Posterior vena cava (tissue), 2 donors: Measurements from ENCODE around the gene ARL4C. TPM values are rescaled to one million over a fixed set of nuclear protein-coding genes. Genes with fewer than 3 reads are reported as not detected.
"Not testable (repeated sequence)": the region's sequence is repeated elsewhere in the genome, so short reads cannot be mapped to it uniquely, and the experiment has no call there.

Experiments
- DNase-seq: peaks from one replicate; pipeline ENCODE4 v3.0.0-alpha.2; 2020; ENCODE audit warnings: low spot score
- intact Hi-C, 2 donors: fragments of 100-400 bp; cut with DNase I; formaldehyde crosslinking; loops; one replicate each; pipeline versions ENCODE4 v1.14.1 to v1.14.2; 2022 to 2023
- total RNA-seq, 2 donors: library from RNA; stranded (reverse); fragmentation: NEBNext Ultra II Directional; extraction: Animal tissue kit (Norgen Biotek cat#: 25700); gene quantifications; one replicate each; pipeline ENCODE4 v1.2.1, GENCODE V29; 2021
- donor health status: DM: yes; HTN: yes; CAD: no.
- donor health status: DM: yes; HTN: yes; CAD: no.

The ARL4C gene
- total RNA-seq, 2 donors from 2014 or later = 12.5 to 13.0 TPM

DNA sequence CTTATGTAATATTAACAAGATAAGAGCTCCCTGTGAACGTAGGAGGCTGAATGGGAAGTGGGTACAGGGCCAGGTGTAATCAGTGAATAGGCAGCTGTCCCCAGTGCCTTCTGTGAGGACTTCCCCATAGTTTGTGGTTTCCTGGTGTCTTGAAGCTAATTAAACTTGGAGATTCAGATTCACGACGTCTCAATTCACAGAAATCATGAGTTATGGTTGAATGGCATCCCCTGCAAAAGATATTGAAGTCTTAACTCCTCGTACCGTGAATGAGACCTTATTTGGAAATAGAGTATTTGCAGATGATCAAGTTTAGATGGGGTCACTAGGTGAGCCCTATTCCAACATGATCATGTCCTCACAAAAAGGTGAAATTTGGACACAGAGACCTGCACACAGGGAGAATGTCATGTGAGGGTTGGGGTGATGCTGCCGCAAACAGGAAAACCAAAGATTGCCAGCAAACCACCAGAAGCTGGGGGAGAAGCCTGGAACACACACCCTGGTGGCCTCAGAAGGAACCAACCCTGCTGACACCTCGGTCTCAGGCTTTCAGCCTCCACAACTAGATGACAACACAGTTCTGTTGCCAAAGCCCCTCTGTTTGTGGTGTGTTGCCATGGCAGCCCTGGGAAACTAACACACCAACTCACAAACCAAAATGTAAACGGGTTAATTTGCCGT, 13.2 kb downstream of the ARL4C start:
- DNase-seq = no peak
- intact Hi-C loops = no loop called here

DNA sequence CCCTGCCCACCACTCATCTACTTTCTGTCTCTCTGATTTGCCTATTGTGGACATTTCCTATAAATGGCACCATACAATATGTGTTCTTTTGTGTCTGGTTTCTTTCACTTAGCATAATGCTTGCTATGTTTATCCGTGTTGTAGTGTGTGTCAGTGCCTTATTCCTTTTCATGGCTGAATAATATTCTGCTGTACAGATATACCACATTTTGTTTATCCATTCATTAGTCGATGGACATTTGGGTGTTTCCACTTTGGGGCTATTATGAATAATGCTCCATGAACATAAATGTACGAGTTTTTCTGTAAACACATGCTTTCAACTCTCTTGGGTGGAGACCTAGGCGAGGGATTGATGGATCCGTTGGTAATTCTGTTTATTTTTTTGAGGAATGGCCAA, 15.6 kb downstream of the ARL4C start:
- intact Hi-C loops = no loop called here
- DNase-seq = no peak

DNA sequence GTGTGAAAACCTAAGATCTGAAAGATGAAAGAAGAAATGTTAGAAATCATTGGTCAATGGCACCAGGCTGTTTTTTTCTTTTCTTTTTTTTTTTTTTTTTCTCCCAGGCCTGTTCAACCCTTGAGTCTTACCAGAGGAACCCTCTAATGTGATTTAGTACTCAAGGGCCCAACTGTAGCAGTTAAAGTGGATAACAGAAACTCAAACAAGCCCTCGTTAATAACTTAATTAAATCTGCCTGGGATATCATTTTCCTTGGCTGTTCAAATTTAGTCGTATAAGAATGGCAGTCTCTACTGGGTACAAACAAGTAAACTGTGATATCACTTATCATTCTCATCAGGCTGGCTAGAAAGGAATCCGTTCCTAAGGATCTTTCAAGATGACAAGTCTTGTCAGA, 16.5 kb downstream of the ARL4C start:
- no peak for DNase-seq
- intact Hi-C loops = no loop called here

DNA sequence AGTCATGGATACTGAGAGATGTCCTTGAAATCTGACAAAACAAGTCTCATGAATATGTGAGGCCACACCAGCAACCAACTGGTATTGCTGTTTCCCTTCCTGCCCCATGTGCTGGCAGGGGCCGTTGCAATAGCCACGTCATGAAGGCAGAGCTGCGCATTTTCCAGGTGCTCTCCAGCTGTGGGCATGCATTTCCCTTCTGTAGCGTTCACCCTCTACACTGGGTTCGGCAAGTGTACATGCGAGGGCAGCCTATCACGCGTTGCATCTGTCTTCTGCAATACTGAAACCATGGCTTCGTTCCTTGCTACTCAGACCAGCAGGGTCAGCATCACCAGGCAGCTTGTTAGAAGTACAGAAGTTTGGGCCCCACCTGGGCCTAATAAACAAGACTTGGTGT, 17.4 kb downstream of the ARL4C start:
- no peak for DNase-seq
- intact Hi-C loops = no loop called here

DNA sequence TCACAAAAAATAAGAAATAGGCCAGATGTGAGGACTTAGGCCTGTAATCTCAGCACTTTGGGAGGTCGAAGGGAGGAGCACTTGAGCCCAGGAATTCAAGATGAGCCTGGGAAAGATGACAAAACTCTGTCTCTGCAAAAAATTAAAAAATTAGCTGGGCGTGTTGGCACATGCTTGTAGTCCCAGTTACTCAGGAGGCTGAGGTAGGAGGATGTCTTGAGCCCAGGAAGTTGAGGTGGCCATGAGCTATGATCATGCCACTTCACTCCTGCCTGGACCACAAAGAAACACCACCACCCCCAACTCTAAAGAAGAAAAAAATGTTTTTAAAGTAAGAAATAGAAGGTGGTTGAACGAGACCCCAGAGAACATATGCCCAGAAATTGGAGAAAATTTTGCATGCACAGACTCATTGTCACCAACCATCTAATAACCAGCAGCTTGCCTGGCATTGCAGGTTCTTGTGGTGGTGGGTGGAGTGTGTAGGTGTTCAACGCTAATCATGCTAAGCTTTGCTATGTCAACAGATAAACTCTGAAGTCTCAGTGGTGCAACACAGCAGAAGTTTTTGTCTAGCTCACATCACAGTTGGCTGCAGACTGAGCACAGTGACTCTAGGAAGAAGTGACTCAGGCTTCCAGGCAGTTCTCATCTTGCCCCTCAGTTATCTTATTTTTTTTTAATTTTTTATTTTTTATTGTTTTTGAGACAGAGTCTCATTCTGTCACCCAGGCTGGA, 18.6 kb downstream of the ARL4C start:
- DNase-seq = no peak
- intact Hi-C loops = no loop called here

DNA sequence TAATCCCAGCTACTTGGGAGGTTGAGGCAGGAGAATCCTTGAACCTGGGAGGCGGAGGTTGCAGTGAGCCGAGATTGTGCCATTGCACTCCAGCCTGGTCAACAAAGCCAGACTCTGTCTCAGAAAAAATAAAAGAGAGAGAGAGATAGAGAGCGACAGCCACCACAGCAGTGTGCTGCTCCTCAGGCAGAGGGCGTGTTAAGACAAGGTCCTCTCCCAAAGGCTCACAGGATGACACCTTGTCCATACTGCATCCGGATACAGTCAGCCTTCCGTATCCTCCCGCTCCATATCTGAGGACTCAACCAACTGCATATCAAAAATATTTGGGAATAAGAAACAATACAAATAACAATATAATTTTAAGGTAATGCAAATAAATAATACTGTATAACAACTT, 20.1 kb downstream of the ARL4C start:
- DNase-seq = no peak
- intact Hi-C loops = no loop called here

DNA sequence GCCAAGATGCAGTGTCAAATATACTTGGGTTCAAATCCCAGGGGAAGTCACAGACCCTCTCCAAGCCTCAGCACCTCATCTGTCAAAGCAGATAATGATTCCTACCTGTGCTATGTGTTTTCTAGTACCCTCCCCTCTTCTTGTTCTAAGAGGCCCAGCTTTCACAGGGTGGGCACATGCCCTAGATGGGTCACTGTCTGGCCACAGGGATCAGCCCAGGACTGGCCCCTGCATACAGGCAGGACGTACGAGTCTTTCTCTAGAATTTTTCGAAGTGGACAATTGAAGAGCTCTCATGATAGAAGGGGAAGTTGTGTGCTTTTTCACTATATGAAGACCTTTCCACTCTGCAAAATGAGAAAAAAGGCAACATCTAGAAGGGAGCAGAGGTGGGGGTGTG, 22.2 kb downstream of the ARL4C start:
- no peak for DNase-seq
- intact Hi-C loops = no loop called here

DNA sequence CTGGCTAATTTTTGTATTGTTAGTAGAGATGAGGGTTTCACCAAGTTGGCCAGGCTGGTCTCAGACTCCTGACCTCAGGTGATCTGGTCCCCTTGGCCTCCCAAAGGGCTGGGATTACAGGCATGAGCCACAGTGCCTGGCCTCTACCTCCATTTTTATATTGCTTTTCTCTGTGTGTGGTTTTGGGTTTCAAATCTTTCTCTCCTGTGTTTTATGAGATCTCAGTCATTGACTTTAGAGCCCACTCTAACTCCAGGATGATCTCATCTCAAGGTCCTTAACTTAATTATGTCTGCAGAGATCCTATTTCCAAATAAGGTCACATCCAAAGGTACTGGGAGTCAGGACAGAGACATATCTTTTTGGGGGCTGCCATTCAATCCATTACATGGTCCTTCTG, 24.7 kb downstream of the ARL4C start:
- intact Hi-C loops = no loop called here
- no peak for DNase-seq

DNA sequence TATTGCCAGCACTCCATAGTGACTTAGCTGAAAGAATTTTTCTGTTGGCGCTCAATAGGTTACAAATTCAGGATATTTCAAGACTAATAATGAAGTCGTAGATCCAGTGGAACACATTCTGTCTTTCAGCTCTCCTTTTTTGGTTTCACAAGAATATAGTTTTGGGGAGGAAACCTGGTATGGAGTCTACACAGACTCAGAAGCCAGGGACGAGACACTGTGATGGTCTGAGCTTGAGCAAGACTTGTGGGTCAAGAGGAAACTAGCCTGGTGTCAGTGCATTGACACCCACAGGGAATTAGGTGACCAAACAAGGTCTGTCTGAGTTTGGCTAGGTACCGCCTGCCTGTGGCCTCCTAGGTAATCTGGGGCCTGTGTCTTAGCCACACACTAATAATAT, 26.9 kb downstream of the ARL4C start:
- no peak for DNase-seq
- intact Hi-C loops = no loop called here

DNA sequence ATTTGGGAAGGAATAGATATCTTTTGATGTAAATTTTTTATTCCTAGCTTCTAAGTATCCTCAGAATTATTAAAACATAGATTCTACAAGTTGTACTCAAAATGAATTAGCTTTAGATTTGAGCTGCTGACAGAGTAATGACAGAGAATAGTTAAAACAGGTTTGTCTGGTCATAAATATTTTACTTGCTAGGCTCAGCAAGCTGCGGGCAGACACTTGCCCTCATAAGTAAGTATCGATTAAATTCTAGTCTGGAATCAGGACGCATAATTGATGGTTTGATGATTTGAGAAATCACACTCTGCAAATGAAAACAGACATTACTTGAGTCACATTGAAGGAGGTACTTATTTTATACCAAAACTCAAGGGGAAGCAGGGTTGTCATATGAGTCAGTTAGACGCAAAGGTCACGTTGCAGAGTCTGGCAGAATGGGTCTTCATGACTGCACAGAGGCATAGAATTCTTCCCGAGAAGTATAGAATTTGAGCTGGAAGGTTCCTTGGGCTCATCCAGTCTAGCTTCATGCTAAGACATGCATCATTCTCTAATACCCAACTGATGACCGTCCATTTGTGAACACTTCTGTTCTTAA, 27.5 kb downstream of the ARL4C start:
- intact Hi-C loops = no loop called here
- no peak for DNase-seq

DNA sequence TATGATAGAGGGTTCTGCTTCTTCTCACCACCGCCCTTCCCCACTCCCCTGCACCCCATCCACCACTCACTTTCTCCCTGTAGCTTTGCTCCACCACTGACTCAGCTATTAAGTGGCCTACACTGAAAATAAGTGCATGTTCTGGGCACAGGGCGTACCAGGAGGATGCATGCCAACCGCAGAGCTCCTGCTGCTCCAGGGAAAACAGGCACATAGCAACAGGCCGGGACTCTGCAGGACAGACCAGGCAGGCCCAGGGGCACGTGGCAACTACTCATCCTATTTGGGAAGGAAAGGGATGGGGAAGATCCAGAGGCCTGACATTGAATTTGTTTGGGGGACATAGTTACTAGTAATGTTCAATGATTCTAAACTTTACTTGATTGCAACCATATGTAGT, 28.4 kb downstream of the ARL4C start:
- intact Hi-C loops = no loop called here
- DNase-seq = no peak

DNA sequence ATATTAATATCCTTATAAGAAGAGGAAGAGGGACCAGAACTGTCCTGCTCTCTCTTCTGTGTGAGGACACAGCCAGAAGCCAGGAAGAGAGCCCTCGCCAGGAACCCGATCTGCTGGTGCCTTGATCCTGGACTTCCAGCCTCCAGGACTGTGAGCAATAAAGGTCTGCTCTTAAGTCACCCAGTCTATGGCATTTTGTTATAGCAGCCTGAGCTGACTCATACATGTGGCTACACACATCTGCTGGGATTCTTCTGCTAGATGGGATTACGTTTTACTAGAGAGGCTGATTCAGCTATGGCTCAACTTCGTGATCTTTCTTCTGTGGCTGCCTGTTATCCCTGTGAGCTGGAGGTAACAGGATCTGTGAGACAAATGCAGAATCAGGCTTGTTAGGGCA, 29.6 kb downstream of the ARL4C start:
- no peak for DNase-seq
- intact Hi-C loops = no loop called here

DNA sequence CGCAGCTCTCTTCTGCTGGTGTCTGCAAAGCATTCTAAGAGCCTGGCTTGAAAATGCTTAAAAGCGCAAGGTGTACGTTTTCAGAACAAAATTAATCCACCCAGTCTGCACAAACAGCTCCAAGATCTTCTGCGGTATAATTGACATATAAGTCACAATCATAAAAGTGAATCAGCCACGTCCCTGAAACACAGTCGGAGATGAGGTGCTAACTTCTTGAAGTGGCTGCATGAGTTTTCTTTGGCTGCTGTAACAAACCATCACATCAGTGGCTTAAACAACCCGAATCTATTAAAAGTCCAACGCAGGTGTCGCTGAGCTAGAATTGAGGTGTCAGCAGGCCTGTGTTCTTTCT, 32.6 kb downstream of the ARL4C start:
- intact Hi-C loops = no loop called here
- DNase-seq = no peak

DNA sequence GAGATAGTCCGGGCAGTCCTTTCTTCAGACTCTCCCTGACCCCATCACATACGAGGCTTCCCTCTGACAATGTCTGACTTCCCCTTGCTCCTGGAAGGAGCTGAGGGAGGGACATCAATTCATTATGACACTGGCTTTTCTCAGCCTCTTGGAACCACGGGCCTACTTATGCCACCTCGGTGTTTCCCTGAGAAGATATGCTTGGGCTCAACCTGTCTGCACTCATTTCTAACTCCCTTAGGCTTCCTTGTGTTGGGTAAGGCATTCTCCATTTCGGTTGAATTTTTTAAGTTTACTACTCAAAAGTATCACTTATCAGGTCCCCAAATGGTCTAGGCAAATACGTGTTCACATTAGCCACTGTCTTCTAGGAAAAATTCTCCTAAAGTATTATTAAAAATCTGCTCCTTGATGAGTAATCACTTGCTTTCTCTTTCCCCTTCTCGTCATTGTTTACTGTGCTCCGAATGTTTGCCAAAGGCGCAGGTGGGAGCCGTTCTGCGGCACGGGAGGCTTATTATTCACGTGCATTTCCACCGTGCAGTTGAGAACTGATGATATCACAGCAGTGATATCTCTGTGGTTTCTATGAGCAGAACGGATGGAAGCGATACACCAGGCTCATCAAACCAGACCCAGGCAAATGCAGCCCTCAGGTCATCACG, 33.1 kb downstream of the ARL4C start:
- DNase-seq = no peak
- intact Hi-C loops = no loop called here

DNA sequence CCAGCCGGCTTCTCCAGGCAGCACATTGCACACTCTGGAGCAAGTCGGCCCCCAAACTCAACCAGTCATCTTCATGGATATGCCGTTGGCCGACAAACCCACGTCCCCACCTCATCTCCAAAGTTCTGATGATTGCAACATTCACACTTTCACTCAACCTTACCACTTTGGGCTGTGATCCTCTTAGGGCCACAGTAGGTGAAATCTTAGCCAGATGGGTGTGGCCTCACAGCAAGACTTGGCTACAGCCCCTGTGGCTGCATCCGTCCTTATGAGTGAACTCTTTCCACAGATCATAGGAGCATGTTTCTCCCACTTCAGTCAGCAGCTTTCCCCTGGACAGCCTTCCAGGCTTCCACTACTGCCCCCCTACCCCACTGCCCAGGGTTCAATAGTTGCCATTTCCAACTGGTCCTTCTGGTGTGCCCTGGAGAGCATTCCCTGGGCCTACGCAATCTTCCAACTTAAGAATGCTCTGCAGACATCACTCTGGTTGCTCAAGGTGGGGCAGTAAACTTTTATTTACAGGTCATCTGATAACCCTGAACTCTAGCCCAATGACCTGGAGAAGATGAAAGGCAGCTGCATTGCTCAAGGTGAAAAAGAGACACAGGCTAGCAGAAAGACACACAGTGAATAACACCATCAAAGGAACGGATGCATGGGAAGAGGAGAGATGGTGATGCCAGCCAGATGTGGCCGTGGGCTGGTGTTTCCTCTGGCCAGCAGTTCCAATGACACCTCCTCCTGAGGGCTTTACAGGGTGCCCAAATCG, 34.5 kb downstream of the ARL4C start:
- intact Hi-C loops = no loop called here
- no peak for DNase-seq

DNA sequence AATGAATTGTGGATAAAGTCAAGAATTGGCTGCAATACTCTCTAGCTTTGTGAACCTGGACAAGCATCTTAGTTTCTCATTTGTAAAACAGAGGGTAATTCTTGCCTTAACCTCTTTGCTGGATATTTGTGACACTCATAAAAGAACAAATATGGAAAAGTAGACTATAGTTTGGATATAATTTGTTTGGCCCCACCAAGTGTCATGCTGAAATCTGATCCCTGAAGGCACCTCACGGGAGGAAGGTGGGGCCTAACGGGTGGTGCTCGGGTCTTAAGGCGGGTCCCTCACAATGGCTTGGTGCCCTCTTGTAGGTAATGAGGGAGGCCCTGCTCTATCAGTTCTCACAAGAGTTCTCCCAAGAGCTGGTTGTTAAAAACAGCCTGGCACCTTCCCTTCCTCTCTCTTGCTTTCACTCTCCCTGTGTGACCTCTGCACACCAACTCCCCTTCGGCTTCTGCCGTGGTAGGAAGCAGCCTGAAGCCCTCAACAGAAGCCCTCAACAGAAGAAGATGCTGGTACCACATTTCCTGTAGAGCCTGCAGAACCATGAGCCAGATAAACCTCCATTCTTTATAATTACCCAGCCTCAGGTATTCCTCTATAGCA, 37.4 kb downstream of the ARL4C start:
- intact Hi-C loops = loop anchor here in 1 of 2 donors (2.0 to 5.0 kb wide), 2 partner anchors 27 to 1922 kb away; partner anchors contain the start of gene CHRNG

DNA sequence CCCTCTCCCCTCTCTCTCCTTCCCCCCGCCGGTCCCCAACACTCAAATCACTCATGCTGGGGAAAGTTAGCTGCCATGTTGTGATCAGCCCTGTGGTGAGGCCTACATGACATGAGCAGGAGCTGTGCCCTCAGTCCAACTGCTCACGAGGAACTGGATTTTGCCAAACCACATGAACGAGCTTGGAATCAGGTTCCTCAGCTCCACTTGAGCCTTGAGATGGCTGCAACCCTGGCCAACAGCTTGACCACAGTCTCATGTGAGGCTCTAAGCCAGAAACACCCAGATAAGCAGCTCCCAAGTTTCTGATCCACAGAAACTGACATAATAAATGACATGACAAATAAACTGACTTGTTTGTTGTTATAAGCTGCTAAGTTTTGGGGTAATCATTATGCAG, 38.4 kb downstream of the ARL4C start:
- intact Hi-C loops = loop anchor here in 1 of 2 donors (5.0 kb wide), 1 partner anchor 1921 kb away; the partner anchor contains the start of gene CHRNG
- no peak for DNase-seq

More for the DNA sequence above, 37.4 kb downstream of the ARL4C start:
- DNase-seq = no peak

DNA sequence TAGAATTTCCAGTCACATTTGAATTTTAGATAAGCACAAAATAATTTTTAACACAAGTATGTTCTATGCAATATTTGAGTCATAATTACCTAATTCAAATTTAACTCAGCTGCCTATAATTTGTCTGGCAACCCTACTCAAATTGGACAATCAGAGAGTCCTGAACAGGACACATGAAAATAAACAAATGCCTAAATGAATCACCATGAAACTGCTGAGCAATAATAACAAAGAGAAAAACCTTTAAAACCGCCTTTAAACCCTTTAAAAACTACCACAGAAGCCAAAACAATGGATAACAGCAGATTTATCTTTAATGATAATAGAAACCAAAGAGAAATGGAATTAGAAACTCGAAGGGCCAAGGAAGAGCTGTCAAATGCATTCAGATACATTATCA, 39.5 kb downstream of the ARL4C start:
- intact Hi-C loops = loop anchor here in 1 of 2 donors (5.0 kb wide), 1 partner anchor 1920 kb away; the partner anchor contains the start of gene CHRNG
- DNase-seq = no peak

DNA sequence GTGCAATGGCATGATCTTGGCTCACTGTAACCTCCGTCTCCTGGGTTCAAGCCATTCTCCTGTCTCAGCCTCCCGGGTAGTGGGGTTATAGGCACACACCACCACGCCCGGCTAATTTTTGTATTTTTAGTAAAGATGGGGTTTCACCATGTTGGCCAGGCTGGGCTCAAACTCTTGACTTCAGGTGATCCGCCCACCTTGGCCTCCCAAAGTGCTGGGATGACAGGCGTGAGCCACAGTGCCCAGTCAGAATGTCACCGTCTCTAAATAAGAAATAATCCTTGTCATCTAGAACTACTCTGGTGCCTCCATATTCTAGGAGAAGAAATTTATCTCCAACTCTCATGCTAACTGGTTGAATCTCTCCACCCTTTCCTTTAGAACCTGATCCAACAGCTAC, 41.6 kb downstream of the ARL4C start:
- not testable (repeated sequence) for DNase-seq
- intact Hi-C loops = loop anchor here in 1 of 2 donors (5.0 kb wide), 1 partner anchor 1918 kb away; the partner anchor contains the start of gene CHRNG
